Vagina (tissue), 2 donors: ENCODE results near the gene RARS2.

Experiments
- CTCF ChIP-seq, 3 experiments: fragments of 450-650 bp in 2 of 3; fragments of 200-600 bp in 1 of 3; sonication (generic) in 1 of 3; IDR thresholded peaks; one replicate each; pipeline ENCODE4 v1.5.1; 2017 to 2019; ENCODE audit warnings: antibody characterized with exemption in 3 of 3, mild to moderate bottlenecking in 2 of 3, moderate library complexity in 2 of 3
- POLR2A ChIP-seq, 2 donors: fragments of 450-650 bp; IDR thresholded peaks; one replicate each; pipeline ENCODE4 v1.6.1; 2017; ENCODE audit warnings: antibody characterized with exemption in 2 of 2, mild to moderate bottlenecking in 2 of 2, moderate library complexity in 2 of 2
- POLR2AphosphoS5 ChIP-seq, 2 donors: sonication (generic); formaldehyde crosslinking; IDR thresholded peaks; one replicate each; pipeline ENCODE4 v1.9.0; 2017; ENCODE audit warnings: antibody characterized with exemption in 2 of 2, mild to moderate bottlenecking in 2 of 2, low read depth in 1 of 2; ENCODE audit not compliant: insufficient read depth in 1 of 2

GRCh38 chr6:87543696-87544473 is 45.9 kb downstream of the RARS2 start:
- TF ChIP-seq POLR2A (IDR thresholded peaks at IDR 0.05), result no peak
- no peak for TF ChIP-seq CTCF (IDR thresholded peaks at IDR 0.05)
- no peak for TF ChIP-seq POLR2AphosphoS5 (IDR thresholded peaks at IDR 0.05; ENCODE audit: insufficient read depth in 1 of 2, low read depth in 1 of 2)
